Measurements from ENCODE around the gene ANKFN1.

ANKFN1 gene

GRCh38 chr17:56182081-56182480 is 28.8 kb downstream of the ANKFN1 start:
- Mint-ChIP-seq H3K27ac (no peak overlapping the region), H3K4me1 (ENCODE audit: low read depth) (no peaks in the 10 kb centered on the region), H3K4me3 (no peak overlapping the region), H3K27me3 (no peaks in the 10 kb centered on the region), H3K36me3 (ENCODE audit: low read depth) (no peaks in the 10 kb centered on the region), H3K9me3 (no peaks in the 10 kb centered on the region)
- intact Hi-C loops (cut with micrococcal nuclease), result no loop called here

- intact Hi-C loops (cut with micrococcal nuclease), result no loop called here
- Mint-ChIP-seq H3K4me3 (no peak overlapping the region), H3K36me3 (ENCODE audit: low read depth) (no peaks in the 10 kb centered on the region), H3K27ac (no peak overlapping the region), H3K4me1 (ENCODE audit: low read depth) (no peaks in the 10 kb centered on the region), H3K9me3 (no peaks in the 10 kb centered on the region), H3K27me3 (no peaks in the 10 kb centered on the region)
Observed at GRCh38 chr17:56184650-56185049, 31.4 kb downstream of the ANKFN1 start.

GRCh38 chr17:56185491-56186221 is 32.4 kb downstream of the ANKFN1 start:
- no peaks in the 10 kb centered on the region for H3K9me3 Mint-ChIP-seq
- no peaks in the 10 kb centered on the region for H3K27me3 Mint-ChIP-seq
- H3K4me1 Mint-ChIP-seq (ENCODE audit: low read depth), result no peaks in the 10 kb centered on the region
- intact Hi-C loops (cut with micrococcal nuclease), result no loop called here
- H3K4me3 Mint-ChIP-seq, result no peak overlapping the region
- no peak overlapping the region for H3K27ac Mint-ChIP-seq
- no peaks in the 10 kb centered on the region for H3K36me3 Mint-ChIP-seq (ENCODE audit: low read depth)

- Mint-ChIP-seq H3K27me3 (no peaks in the 10 kb centered on the region), H3K27ac (no peak overlapping the region), H3K9me3 (no peaks in the 10 kb centered on the region), H3K36me3 (ENCODE audit: low read depth) (no peaks in the 10 kb centered on the region), H3K4me1 (ENCODE audit: low read depth) (no peaks in the 10 kb centered on the region), H3K4me3 (no peak overlapping the region)
- intact Hi-C loops (cut with micrococcal nuclease), result no loop called here
Observed at GRCh38 chr17:56186222-56186786, 33.0 kb downstream of the ANKFN1 start.

GRCh38 chr17:56203430-56203829 is 50.2 kb downstream of the ANKFN1 start:
- Mint-ChIP-seq H3K4me3 (no peak overlapping the region), H3K9me3 (peaks cover 6% of the 10 kb centered on the region)
- intact Hi-C loops (cut with micrococcal nuclease), result no loop called here

GRCh38 chr17:56206351-56206750 is 53.1 kb downstream of the ANKFN1 start:
- intact Hi-C loops (cut with micrococcal nuclease), result no loop called here
- Mint-ChIP-seq H3K4me1 (ENCODE audit: low read depth) (no peaks in the 10 kb centered on the region), H3K27ac (no peak overlapping the region), H3K27me3 (no peaks in the 10 kb centered on the region), H3K9me3 (peaks cover 16% of the 10 kb centered on the region), H3K36me3 (ENCODE audit: low read depth) (no peaks in the 10 kb centered on the region), H3K4me3 (no peak overlapping the region)

More at GRCh38 chr17:56203430-56203829, 50.2 kb downstream of the ANKFN1 start:
- H3K36me3 Mint-ChIP-seq (ENCODE audit: low read depth), result no peaks in the 10 kb centered on the region
- H3K27me3 Mint-ChIP-seq, result no peaks in the 10 kb centered on the region
- no peaks in the 10 kb centered on the region for H3K4me1 Mint-ChIP-seq (ENCODE audit: low read depth)
- no peak overlapping the region for H3K27ac Mint-ChIP-seq

- Mint-ChIP-seq H3K4me3 (no peak overlapping the region), H3K27me3 (no peaks in the 10 kb centered on the region), H3K4me1 (ENCODE audit: low read depth) (no peaks in the 10 kb centered on the region), H3K27ac (no peak overlapping the region), H3K36me3 (ENCODE audit: low read depth) (no peaks in the 10 kb centered on the region), H3K9me3 (peaks cover 11% of the 10 kb centered on the region)
- intact Hi-C loops (cut with micrococcal nuclease), result no loop called here
Observed at GRCh38 chr17:56213031-56213430, 59.8 kb downstream of the ANKFN1 start.

GRCh38 chr17:56217921-56218320 is 64.6 kb downstream of the ANKFN1 start:
- Mint-ChIP-seq H3K27me3 (no peaks in the 10 kb centered on the region), H3K27ac (no peak overlapping the region), H3K36me3 (ENCODE audit: low read depth) (no peaks in the 10 kb centered on the region), H3K4me1 (ENCODE audit: low read depth) (peaks cover 5% of the 10 kb centered on the region), H3K4me3 (no peak overlapping the region), H3K9me3 (peaks cover 9% of the 10 kb centered on the region)
- intact Hi-C loops (cut with micrococcal nuclease), result no loop called here

- no peak overlapping the region for H3K27ac Mint-ChIP-seq
- H3K27me3 Mint-ChIP-seq, result no peaks in the 10 kb centered on the region
- no peaks in the 10 kb centered on the region for H3K36me3 Mint-ChIP-seq (ENCODE audit: low read depth)
- H3K4me3 Mint-ChIP-seq, result no peak overlapping the region
- intact Hi-C loops (cut with micrococcal nuclease), result no loop called here
- H3K4me1 Mint-ChIP-seq (ENCODE audit: low read depth), result peaks cover 5% of the 10 kb centered on the region
- H3K9me3 Mint-ChIP-seq, result peaks cover 9% of the 10 kb centered on the region
Observed at GRCh38 chr17:56222255-56222654, 69.0 kb downstream of the ANKFN1 start.

GRCh38 chr17:56230660-56231059 is 77.4 kb downstream of the ANKFN1 start:
- Mint-ChIP-seq H3K9me3 (no peaks in the 10 kb centered on the region), H3K27me3 (no peaks in the 10 kb centered on the region), H3K4me1 (ENCODE audit: low read depth) (peaks cover 8% of the 10 kb centered on the region), H3K36me3 (ENCODE audit: low read depth) (no peaks in the 10 kb centered on the region), H3K27ac (no peak overlapping the region), H3K4me3 (no peak overlapping the region)
- intact Hi-C loops (cut with micrococcal nuclease), result no loop called here

GRCh38 chr17:56231252-56231651 is 78.0 kb downstream of the ANKFN1 start:
- intact Hi-C loops (cut with micrococcal nuclease), result no loop called here
- Mint-ChIP-seq H3K27ac (no peak overlapping the region), H3K36me3 (ENCODE audit: low read depth) (no peaks in the 10 kb centered on the region), H3K27me3 (no peaks in the 10 kb centered on the region), H3K9me3 (no peaks in the 10 kb centered on the region), H3K4me1 (ENCODE audit: low read depth) (peaks cover 8% of the 10 kb centered on the region), H3K4me3 (no peak overlapping the region)

- Mint-ChIP-seq H3K9me3 (no peaks in the 10 kb centered on the region), H3K4me3 (no peak overlapping the region), H3K27ac (no peak overlapping the region), H3K36me3 (ENCODE audit: low read depth) (no peaks in the 10 kb centered on the region), H3K4me1 (ENCODE audit: low read depth) (peaks cover 8% of the 10 kb centered on the region), H3K27me3 (no peaks in the 10 kb centered on the region)
- intact Hi-C loops (cut with micrococcal nuclease), result no loop called here
Observed at GRCh38 chr17:56231693-56232092, 78.4 kb downstream of the ANKFN1 start.

GRCh38 chr17:56244268-56244890 is 91.1 kb downstream of the ANKFN1 start:
- Mint-ChIP-seq H3K27ac (no peak overlapping the region), H3K9me3 (no peaks in the 10 kb centered on the region), H3K4me1 (ENCODE audit: low read depth) (no peaks in the 10 kb centered on the region), H3K4me3 (no peak overlapping the region), H3K27me3 (no peaks in the 10 kb centered on the region), H3K36me3 (ENCODE audit: low read depth) (no peaks in the 10 kb centered on the region)
- intact Hi-C loops (cut with micrococcal nuclease), result no loop called here

- Mint-ChIP-seq H3K4me3 (no peak overlapping the region), H3K4me1 (ENCODE audit: low read depth) (no peaks in the 10 kb centered on the region)
- intact Hi-C loops (cut with micrococcal nuclease), result no loop called here
Observed at GRCh38 chr17:56247816-56248215, 94.5 kb downstream of the ANKFN1 start.

More at GRCh38 chr17:56247816-56248215, 94.5 kb downstream of the ANKFN1 start:
- Mint-ChIP-seq H3K9me3 (no peaks in the 10 kb centered on the region), H3K36me3 (ENCODE audit: low read depth) (no peaks in the 10 kb centered on the region), H3K27me3 (no peaks in the 10 kb centered on the region), H3K27ac (no peak overlapping the region)
